Measurements from ENCODE around the gene FAM184A.

GRCh38 chr6:119075200-119075981 lies 3.1 kb downstream of the FAM184A start:
- no peak for TF ChIP-seq CTCF (IDR thresholded peaks at IDR 0.05; ENCODE audit: borderline replicate concordance, extremely low read depth, low read length, poor library complexity, severe bottlenecking)
- no peak for TF ChIP-seq EZH2 (IDR thresholded peaks at IDR 0.05; ENCODE audit: borderline replicate concordance, low read depth, low read length, severe bottlenecking)
